Caco-2 (cell line): ENCODE results near the gene CRTAC1. TPM values are rescaled to one million over a fixed set of nuclear protein-coding genes. Genes with fewer than 3 reads are reported as not detected.

Experiments used
- BruUV-seq: library from RNA; stranded (reverse); fragments of 400-500 nt; replicated peaks from 2 replicates; lab custom pipeline; 2021; lab: Mats Ljungman, UMichigan
- CTCF ChIA-PET: fragments of 300-600 bp; sonication (Branson Sonifier 250); formaldehyde crosslinking; loops from one replicate; lab custom pipeline; 2022; ENCODE audit warnings: antibody characterized with exemption; lab: Charles Lee
- POLR2A ChIA-PET: fragments of 300-600 bp; sonication (Branson Sonifier 250); formaldehyde crosslinking; loops from one replicate; lab custom pipeline; 2022; ENCODE audit warnings: antibody characterized with exemption; lab: Charles Lee
- DNase-seq, 2 experiments: peaks; one replicate each; pipeline versions ENCODE4 v3.0.0 to v3.0.0-alpha.2; 2020 to 2022
- H3K27me3 ChIP-seq: replicated peaks from 2 replicates; pipeline ENCODE4 v1.6.0; 2011; ENCODE audit warnings: low read length; ENCODE audit not compliant: control insufficient read depth, insufficient read depth
- H3K36me3 ChIP-seq: 2 replicates; pipeline ENCODE4 v1.5.1; 2011; ENCODE audit warnings: low read length; ENCODE audit not compliant: control insufficient read depth, insufficient read depth
- H3K4me1 ChIP-seq: fragments of 250-450 bp; sonication (Bioruptor Pico); 2 replicates; pipeline ENCODE4 v1.5.1; 2020; ENCODE audit warnings: mild to moderate bottlenecking
- H3K4me3 ChIP-seq: 2 replicates; pipeline ENCODE4 v1.5.1; 2011; ENCODE audit warnings: low read depth, mild to moderate bottlenecking, control low read depth, low read length
- H3K9me3 ChIP-seq: fragments of 250-450 bp; sonication (Bioruptor Pico); 2 replicates; pipeline ENCODE4 v1.5.1; 2020; ENCODE audit warnings: mild to moderate bottlenecking, moderate library complexity
- H3K27ac Mint-ChIP-seq: one replicate; pipeline ENCODE4 v1.8.0; 2022; ENCODE audit warnings: mixed read lengths; ENCODE audit not compliant: unreplicated experiment
- H3K27me3 Mint-ChIP-seq: one replicate; pipeline ENCODE4 v1.8.0; 2022; ENCODE audit warnings: mixed read lengths; ENCODE audit not compliant: insufficient read depth, unreplicated experiment
- H3K36me3 Mint-ChIP-seq: one replicate; pipeline ENCODE4 v1.8.0; 2022; ENCODE audit warnings: mild to moderate bottlenecking, mixed read lengths; ENCODE audit not compliant: insufficient read depth, unreplicated experiment
- H3K4me1 Mint-ChIP-seq: one replicate; pipeline ENCODE4 v1.8.0; 2022; ENCODE audit warnings: low read depth, mixed read lengths; ENCODE audit not compliant: unreplicated experiment
- H3K4me3 Mint-ChIP-seq: one replicate; pipeline ENCODE4 v1.8.0; 2022; ENCODE audit warnings: mild to moderate bottlenecking, moderate library complexity, mixed read lengths; ENCODE audit not compliant: unreplicated experiment
- H3K9me3 Mint-ChIP-seq: one replicate; pipeline ENCODE4 v1.8.0; 2022; ENCODE audit warnings: mixed read lengths; ENCODE audit not compliant: unreplicated experiment
- CTCF ChIP-seq, 2 experiments: fragments of 200-600 bp in 1 of 2; IDR thresholded peaks; 1 replicate in 1 of 2; 2 replicates in 1 of 2; pipeline versions ENCODE4 v1.5.1 to v1.8.0; 2011 to 2022; ENCODE audit warnings: antibody characterized with exemption in 1 of 2, control low read depth in 1 of 2, inconsistent platforms in 1 of 2, low read depth in 1 of 2, low read length in 1 of 2, mild to moderate bottlenecking in 1 of 2, moderate library complexity in 1 of 2; ENCODE audit not compliant: insufficient read depth in 1 of 2, severe bottlenecking in 1 of 2, unreplicated experiment in 1 of 2
- intact Hi-C: fragments of 100-400 bp; cut with micrococcal nuclease; formaldehyde crosslinking; loops from one replicate; pipeline ENCODE4 v1.10.0; 2022; ENCODE audit not compliant: unreplicated experiment
- total RNA-seq: library from RNA; stranded (reverse); gene quantifications from 2 replicates; pipeline ENCODE4 v1.2.3, GENCODE V29; 2022

Gene CRTAC1
- total RNA-seq, 1 experiment from 2014 or later: not detected

- H3K27me3 Mint-ChIP-seq: peaks cover 10% of the 10 kb centered on the region
- POLR2A ChIA-PET: no interaction called here
- no peak for TF ChIP-seq CTCF (IDR thresholded peaks at IDR 0.05; ENCODE audit: insufficient read depth in 1 of 2, low read depth in 1 of 2, low read length in 1 of 2, severe bottlenecking in 1 of 2, unreplicated experiment in 1 of 2)
These were observed 156.1 kb downstream of the CRTAC1 start for GRCh38 chr10:97874332-97874731.

GRCh38 chr10:97873569-97873968 lies 156.9 kb downstream of the CRTAC1 start:
- Histone ChIP-seq H3K4me1 (peaks cover 12% of the 10 kb centered on the region), H3K9me3 (no peaks in the 10 kb centered on the region), H3K4me3 (no peak overlapping the region), H3K27me3 (no peaks in the 10 kb centered on the region), H3K36me3 (no peaks in the 10 kb centered on the region)
- H3K9me3 Mint-ChIP-seq: no peaks in the 10 kb centered on the region
- ChIA-PET POLR2A (no interaction called here), CTCF (no interaction called here)
- H3K36me3 Mint-ChIP-seq: no peaks in the 10 kb centered on the region
- H3K27me3 Mint-ChIP-seq: peaks cover 10% of the 10 kb centered on the region
- no peaks in the 10 kb centered on the region for H3K4me1 Mint-ChIP-seq
- H3K27ac Mint-ChIP-seq: no peak overlapping the region
- BruUV-seq: no TSS peak
- intact Hi-C loops: no loop called here
- no peak overlapping the region for H3K4me3 Mint-ChIP-seq
- no peak for DNase-seq
- TF ChIP-seq CTCF (IDR thresholded peaks at IDR 0.05; ENCODE audit: insufficient read depth in 1 of 2, low read depth in 1 of 2, low read length in 1 of 2, severe bottlenecking in 1 of 2, unreplicated experiment in 1 of 2): no peak

More at GRCh38 chr10:97874332-97874731, 156.1 kb downstream of the CRTAC1 start:
- CTCF ChIA-PET: no interaction called here
- Mint-ChIP-seq H3K27ac (no peak overlapping the region), H3K4me3 (no peak overlapping the region), H3K9me3 (no peaks in the 10 kb centered on the region), H3K36me3 (no peaks in the 10 kb centered on the region), H3K4me1 (no peaks in the 10 kb centered on the region)
- no TSS peak for BruUV-seq
- Histone ChIP-seq H3K36me3 (no peaks in the 10 kb centered on the region), H3K9me3 (no peaks in the 10 kb centered on the region), H3K4me1 (peaks cover 5% of the 10 kb centered on the region), H3K4me3 (no peak overlapping the region), H3K27me3 (no peaks in the 10 kb centered on the region)
- no peak for DNase-seq
- intact Hi-C loops: no loop called here

- H3K36me3 ChIP-seq: no peaks in the 10 kb centered on the region
- POLR2A ChIA-PET: no interaction called here
These were observed 159.4 kb downstream of the CRTAC1 start for GRCh38 chr10:97870990-97871389.

More at GRCh38 chr10:97870990-97871389, 159.4 kb downstream of the CRTAC1 start:
- no TSS peak for BruUV-seq
- DNase-seq: no peak
- no peaks in the 10 kb centered on the region for H3K9me3 Mint-ChIP-seq
- no peak overlapping the region for H3K4me3 Mint-ChIP-seq
- CTCF ChIA-PET: no interaction called here
- no peaks in the 10 kb centered on the region for H3K36me3 Mint-ChIP-seq
- no peak overlapping the region for H3K4me3 ChIP-seq
- H3K27ac Mint-ChIP-seq: no peak overlapping the region
- peaks cover 12% of the 10 kb centered on the region for H3K4me1 ChIP-seq
- intact Hi-C loops: no loop called here
- no peak for TF ChIP-seq CTCF (IDR thresholded peaks at IDR 0.05; ENCODE audit: insufficient read depth in 1 of 2, low read depth in 1 of 2, low read length in 1 of 2, severe bottlenecking in 1 of 2, unreplicated experiment in 1 of 2)
- no peaks in the 10 kb centered on the region for H3K9me3 ChIP-seq
- H3K27me3 ChIP-seq: no peaks in the 10 kb centered on the region
- H3K27me3 Mint-ChIP-seq: peaks cover 10% of the 10 kb centered on the region
- no peaks in the 10 kb centered on the region for H3K4me1 Mint-ChIP-seq
